GM18861 (cell line): Measurements from ENCODE around the gene CA11.
"Not testable (repeated sequence)": the region's sequence is repeated elsewhere in the genome, so short reads cannot be mapped to it uniquely, and the experiment has no call there.

ENCODE experiments used
- ATAC-seq: cut with Tn5 transposase; IDR thresholded peaks from one replicate; pipeline ENCODE4 v1.9.1; 2021; ENCODE audit not compliant: unreplicated experiment

CA11 gene

GRCh38 chr19:48669903-48670668 lies 24.1 kb upstream of the CA11 start:
- no peak for ATAC-seq

DNA sequence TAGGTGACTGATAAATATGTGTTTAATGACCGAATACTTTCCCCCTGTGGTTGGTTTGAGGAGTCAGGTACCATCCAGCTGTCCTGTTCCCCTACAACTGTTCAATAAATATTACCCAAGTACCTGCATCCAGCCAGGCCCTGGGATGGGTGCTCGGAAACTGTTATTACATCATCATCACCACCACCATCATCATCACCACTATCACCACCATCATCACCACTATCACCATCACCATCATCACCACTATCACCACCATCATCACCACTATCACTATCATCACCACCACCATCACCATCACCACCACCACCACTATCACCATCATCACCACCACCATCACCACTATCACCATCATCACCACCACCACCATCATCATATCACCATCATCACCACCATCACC lies 22.8 kb upstream of the CA11 start:
- ATAC-seq: no peak

- no peak for ATAC-seq
Observed at GRCh38 chr19:48668332-48668731, 22.3 kb upstream of the CA11 start.

DNA sequence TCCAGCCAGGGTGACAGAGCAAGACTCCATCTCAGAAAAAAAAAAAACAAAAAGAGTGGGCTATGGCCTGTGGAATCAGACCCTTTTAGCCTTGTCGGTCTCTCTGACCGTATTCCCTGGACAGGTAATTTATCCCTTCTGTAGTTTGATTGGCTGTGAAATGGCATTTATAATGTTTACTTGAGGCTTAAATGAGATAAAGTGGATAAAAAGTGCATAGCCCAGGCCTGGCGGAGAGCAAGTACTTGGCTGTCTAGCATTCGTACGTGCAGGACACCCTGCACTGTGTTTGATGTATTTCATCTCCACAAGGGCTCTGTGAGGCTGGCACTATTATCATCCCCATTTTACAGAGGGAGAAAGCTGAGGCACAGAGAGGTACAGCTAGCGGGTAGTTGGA lies 19.8 kb upstream of the CA11 start:
- ATAC-seq: no peak

GRCh38 chr19:48664476-48664875 lies 18.5 kb upstream of the CA11 start:
- ATAC-seq: no peak

GRCh38 chr19:48663667-48664066 lies 17.7 kb upstream of the CA11 start:
- ATAC-seq: no peak

GRCh38 chr19:48661711-48662090 lies 15.7 kb upstream of the CA11 start:
- no peak for ATAC-seq

DNA sequence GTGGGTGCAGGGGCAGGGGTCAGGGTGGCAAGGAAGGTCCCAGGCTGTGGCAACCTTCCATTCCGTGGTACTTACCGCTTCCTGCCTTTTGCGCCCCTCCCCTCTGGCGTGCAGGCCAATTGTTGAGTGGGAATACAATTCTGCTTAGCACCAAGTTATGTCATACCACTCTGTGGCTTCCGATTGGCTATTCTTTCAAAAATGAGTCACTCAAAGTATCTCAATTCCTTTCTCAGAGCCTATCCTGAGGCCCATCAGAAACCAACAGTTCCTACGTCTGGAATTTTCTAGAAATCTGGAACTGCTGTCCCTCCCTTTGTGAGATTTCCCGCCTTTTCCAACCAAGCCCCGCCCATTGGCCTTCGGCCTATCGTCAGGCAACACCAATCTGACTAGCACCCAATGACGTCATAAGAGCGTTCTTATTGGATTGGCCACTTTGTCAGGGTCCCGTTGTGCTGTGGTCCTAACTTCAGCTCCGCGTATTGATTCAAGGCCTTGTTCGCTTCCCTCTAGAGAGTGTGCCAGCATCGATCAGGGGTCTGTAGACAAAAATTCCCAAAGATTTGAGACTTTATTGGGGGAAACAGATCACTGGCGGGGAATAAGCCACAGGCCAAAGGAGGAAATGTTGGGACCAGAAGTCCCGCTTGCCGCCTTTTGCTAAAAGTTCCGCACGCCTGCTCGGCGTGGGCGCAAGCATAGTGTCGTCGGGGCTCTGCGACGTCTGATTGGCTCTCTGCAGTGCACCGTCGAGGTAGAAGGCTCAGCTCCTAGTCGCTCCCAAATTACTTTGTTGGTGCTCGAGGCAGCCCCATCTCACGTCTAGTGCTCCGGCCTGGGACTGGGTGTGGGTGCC lies 15.1 kb upstream of the CA11 start:
- ATAC-seq: peak; percentile 74

GRCh38 chr19:48659768-48660167 lies 13.8 kb upstream of the CA11 start:
- no peak for ATAC-seq

GRCh38 chr19:48658483-48658882 lies 12.5 kb upstream of the CA11 start:
- ATAC-seq: no peak

GRCh38 chr19:48657828-48658227 lies 11.8 kb upstream of the CA11 start:
- ATAC-seq: not testable (repeated sequence)

DNA sequence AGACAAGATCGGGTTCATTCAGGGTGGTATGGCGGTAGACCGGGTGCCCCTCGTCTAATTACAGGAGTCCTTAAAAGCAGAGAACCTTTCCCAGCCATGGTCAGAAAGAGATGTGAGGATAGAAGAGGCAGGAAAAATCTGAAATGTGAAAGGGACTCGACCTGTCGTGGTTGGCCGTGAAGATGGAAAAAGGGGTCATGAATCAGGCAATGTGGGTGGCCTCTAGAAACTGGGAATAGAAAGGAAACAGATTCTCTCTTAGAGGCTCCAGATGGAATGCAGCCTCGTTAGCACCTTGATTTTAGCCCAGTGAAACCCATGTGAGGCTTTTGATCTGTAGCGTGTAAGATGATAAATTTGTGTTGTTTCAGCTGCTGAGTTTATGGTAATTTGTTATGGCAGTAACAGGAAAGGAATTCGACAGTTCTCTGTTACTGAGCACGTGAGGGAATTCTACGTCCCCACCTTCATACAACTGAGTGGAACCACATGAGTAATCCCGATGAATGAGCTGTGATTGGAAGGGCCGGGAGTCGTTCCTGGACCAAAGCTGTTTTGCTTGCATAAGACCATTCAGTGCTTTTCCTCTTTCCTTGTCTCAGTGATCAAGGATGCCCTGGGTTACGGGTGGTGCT lies 11.0 kb upstream of the CA11 start:
- ATAC-seq: no peak

DNA sequence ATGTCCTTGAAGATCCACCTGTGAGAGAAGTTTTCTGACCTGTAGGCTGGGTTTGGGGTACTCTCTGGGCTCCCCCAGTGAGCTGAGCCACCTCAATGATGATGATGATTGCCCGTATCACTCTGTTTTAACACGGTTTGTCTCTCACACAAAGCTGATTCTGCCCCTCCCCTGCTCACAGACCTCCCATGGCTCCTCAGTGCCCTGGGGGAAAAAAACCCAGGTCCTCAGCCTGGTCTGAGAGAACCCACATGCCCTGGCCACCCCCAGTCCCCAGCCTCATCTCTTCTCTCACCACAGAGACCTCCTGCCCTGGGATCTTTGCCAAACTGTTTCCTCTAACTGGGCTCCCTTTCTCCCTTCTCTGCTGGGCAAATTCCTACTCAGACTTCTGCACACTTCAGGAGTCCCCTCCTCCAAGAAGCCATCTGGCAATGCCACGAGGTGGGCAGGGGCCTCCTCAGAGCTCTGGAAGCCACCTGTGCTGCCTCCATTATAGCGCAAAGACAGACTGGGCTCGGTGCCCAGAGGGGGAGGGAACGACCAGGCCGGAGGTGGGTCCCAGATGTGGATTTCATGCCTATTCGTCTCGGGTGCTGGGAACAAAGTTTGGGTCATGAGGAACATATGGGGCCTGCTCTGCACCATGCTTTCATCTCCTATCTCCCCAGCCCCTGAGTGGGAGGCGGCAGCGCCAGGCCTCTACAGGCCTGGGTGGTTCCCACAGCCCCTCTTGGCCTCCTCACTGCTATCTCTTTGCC lies 8.5 kb upstream of the CA11 start:
- no peak for ATAC-seq

DNA sequence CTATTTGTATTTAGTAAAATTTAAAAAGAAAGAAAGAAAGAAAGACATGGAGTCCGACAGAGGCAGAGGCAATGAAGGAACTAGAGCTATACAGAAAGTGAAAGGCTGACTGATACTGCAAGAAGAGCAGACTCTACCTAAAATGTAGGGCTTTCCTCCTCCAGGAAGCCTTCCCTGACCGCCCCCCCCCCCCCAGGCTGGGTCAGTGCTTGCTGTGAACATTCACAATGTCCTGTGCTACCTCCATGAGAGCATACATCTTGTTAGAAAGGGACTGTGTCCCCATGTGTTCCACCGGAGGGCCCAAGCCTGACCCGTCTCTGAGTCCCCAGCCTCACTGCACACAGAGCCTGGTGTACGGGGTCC lies 5.7 kb upstream of the CA11 start:
- ATAC-seq: no peak

DNA sequence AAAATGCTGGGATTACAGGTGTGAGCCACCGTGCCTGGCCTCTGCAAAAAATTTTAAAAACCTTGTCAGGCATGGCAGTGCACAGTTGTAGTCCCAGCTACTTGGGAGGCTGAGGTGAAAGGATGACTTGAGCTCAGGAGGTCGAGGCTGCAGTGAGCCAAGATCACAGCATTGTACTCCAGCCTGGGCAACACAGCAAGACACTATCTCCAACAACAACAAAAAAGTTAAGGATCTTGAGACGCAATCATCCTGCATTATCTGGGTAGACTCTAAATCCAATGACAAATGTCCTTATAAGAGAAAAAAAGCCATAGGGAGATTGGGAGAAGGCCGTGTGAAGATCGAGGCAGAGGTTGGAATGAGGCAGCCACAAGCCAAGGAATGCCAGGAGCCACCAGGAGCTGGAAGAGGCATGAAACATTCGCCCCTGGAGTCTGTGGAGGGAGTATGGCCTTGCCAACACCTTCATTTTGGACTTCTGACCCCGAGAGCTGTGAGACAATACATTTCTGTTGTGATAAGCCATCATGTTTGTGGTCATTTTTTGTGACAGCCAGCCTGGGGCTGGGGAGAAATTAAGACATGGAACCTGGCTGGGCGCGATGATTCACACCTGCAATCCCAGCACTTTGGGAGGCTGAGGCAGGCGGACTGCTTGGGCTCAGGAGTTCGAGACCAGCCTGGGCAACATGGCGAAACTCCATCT lies 5.1 kb upstream of the CA11 start:
- no peak for ATAC-seq

DNA sequence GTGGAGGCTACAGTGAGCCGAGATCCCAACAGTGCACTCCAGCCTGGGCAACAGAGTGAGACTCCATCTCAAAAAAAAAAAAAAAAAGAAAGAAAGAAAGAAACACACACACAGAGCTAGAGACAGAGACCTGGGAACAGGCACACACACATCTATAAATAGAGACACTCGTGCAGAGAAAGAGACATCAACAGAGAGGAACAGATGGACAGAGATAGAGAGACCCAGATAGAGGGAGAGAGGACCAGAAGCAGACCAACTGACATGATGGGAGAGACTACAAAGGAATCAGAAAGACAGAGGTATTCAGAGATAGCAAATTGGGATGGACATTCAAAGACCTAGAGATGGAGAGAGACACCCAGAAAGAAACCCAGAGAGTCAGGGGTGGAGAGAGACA lies 2.1 kb upstream of the CA11 start:
- no peak for ATAC-seq

- ATAC-seq: no peak
Observed at GRCh38 chr19:48646722-48647216, 782 bp upstream of the CA11 start.

GRCh38 chr19:48645620-48646000 lies 377 bp downstream of the CA11 start:
- no peak for ATAC-seq

DNA sequence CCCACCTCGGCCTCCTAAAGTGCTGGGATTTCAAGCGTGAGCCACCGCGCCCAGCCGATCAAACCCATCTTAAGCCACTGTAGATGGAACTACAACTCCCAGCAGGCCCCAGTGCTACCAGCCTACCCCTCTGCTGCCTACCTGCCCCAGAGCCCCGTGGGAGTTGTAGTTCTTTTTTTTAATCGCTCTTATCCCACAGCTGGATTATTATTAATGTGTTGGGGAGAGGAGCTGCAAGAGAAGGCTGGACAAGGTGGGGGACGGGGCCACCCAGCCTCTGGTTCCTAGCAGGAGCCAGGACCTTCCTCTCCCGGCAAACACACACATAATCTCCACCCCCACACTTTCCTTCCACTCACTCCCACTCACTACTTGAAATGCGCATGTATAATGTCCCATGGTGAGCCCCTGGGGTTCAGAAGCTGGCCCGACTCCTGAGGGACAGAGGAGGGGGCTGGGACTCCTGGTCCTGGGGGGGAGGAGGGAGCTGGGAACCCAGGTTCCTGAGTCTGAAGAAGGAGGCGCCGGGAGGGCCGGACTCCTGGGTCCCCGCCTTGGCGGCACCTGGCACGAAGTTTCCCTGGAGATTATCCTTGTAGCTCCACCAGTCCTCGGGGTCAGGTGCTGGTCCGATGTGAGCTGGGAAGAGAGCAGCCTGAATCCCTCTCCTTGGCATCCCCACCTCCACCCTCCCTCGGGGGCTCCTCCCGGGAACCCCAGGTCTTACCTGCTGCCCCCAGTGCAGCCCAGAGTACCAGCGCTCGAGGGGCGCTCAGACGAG lies 958 bp downstream of the CA11 start:
- no peak for ATAC-seq

DNA sequence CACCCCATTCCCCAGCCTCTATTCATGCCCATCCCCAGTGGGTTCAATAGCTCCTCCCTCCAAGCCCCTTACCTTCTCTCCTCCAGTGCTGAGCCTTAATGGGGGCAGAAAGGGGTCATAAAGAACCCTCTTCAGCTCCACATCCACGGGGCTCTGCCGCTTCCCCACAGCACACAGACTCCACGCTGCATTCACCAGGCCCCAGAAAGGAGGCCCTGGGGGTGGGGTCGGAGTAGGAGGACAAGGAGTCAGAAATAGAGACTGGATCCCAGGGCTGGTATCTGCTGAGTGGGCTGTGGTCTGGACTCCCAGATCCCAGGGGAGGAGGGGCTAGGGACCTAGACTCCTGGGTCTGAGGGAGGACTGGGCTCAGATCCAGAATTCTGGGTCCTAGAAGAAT lies 1.6 kb downstream of the CA11 start:
- ATAC-seq: no peak
